HepG2 (cell line): Measurements from ENCODE around the gene FSD1. TPM values are rescaled to one million over a fixed set of nuclear protein-coding genes. Genes with fewer than 3 reads are reported as not detected.

Experiments
- AGO1 ChIP-seq: fragments of 200-400 bp; formaldehyde crosslinking; IDR thresholded peaks from 2 replicates; pipeline ENCODE4 v1.6.1; 2017; ENCODE audit warnings: mild to moderate bottlenecking, low read depth, low read length, moderate library complexity; ENCODE audit not compliant: poor library complexity, severe bottlenecking
- AGO2 ChIP-seq: fragments of 200-400 bp; formaldehyde crosslinking; optimal IDR thresholded peaks from 2 replicates; pipeline ENCODE3; 2017; ENCODE audit warnings: mild to moderate bottlenecking, low read depth, low read length, moderate library complexity
- CHD4 ChIP-seq: fragments of 200-600 bp; sonication (generic); IDR thresholded peaks from 2 replicates; pipeline ENCODE4 v1.7.0; 2017; ENCODE audit warnings: mild to moderate bottlenecking, low read length, borderline replicate concordance
- FOSL2 ChIP-seq: sonication (generic); formaldehyde crosslinking; IDR thresholded peaks from 2 replicates; pipeline ENCODE4 v1.4.0; 2020; ENCODE audit warnings: missing genetic modification reagents
- JUN ChIP-seq: sonication (generic); formaldehyde crosslinking; IDR thresholded peaks from 2 replicates; pipeline ENCODE4 v1.4.0; 2020; ENCODE audit warnings: mild to moderate bottlenecking, missing genetic modification reagents
- POLR2G ChIP-seq: fragments of 200-400 bp; formaldehyde crosslinking; IDR thresholded peaks from 2 replicates; pipeline ENCODE4 v1.6.1; 2018; ENCODE audit warnings: mild to moderate bottlenecking, low read depth, low read length, moderate library complexity
- RFXAP ChIP-seq: sonication (generic); formaldehyde crosslinking; IDR thresholded peaks from 2 replicates; pipeline ENCODE4 v1.4.0; 2020; ENCODE audit warnings: missing genetic modification reagents, borderline replicate concordance
- SETDB1 ChIP-seq: sonication (generic); formaldehyde crosslinking; IDR thresholded peaks from 2 replicates; pipeline ENCODE4 v1.5.1; 2020; ENCODE audit warnings: missing genetic modification reagents, mild to moderate bottlenecking, borderline replicate concordance
- ZFP36 ChIP-seq: fragments of 150-350 bp; IDR thresholded peaks from 2 replicates; pipeline ENCODE4 v1.6.1; 2018; ENCODE audit warnings: borderline replicate concordance, low read length, low read depth; ENCODE audit not compliant: partially characterized antibody
- ZNF446 ChIP-seq: sonication (generic); formaldehyde crosslinking; IDR thresholded peaks from 2 replicates; pipeline ENCODE4 v1.5.0; 2020; ENCODE audit warnings: mild to moderate bottlenecking, missing genetic modification reagents
- ZNF678 ChIP-seq: sonication (generic); formaldehyde crosslinking; IDR thresholded peaks from 2 replicates; pipeline ENCODE4 v1.4.0; 2020; ENCODE audit warnings: mild to moderate bottlenecking, missing genetic modification reagents
- ZUFSP ChIP-seq: sonication (generic); formaldehyde crosslinking; IDR thresholded peaks from 2 replicates; pipeline ENCODE4 v1.9.0; 2021; ENCODE audit warnings: missing genetic modification reagents, mild to moderate bottlenecking, borderline replicate concordance
- polyA plus RNA-seq, 8 experiments: library from polyadenylated mRNA; depleted of rRNA in 3 of 8; stranded (reverse) in 7 of 8; unstranded in 1 of 8; fragments of >200 nt; fragmentation: Illumina TruSeq in 4 of 8; extraction: Trizol in 4 of 8; gene quantifications; 2 replicates each; pipeline versions ENCODE4 v1.2.1 to v1.2.3, GENCODE V29; 2011 to 2016; ENCODE audit warnings: low read depth in 4 of 8, missing spikeins in 1 of 8, mixed read lengths in 1 of 8; ENCODE audit not compliant: insufficient read depth in 1 of 8
- total RNA-seq, 5 experiments: library from RNA; depleted of rRNA; stranded (reverse); fragments of >200 nt; fragmentation: Illumina TruSeq; extraction: Trizol; gene quantifications; 2 replicates each; pipeline ENCODE4 v1.2.3, GENCODE V29; 2016; ENCODE audit warnings: low read depth in 1 of 5
- TF ChIP-seq, protein P1 (sequence below): sonication (generic); formaldehyde crosslinking; IDR thresholded peaks from one replicate; pipeline ENCODE4 v1.5.1; 2020; ENCODE audit warnings: mild to moderate bottlenecking, missing genetic modification reagents; ENCODE audit errors: not compliant biosample characterization
- TF ChIP-seq, protein P2 (sequence below): sonication (generic); formaldehyde crosslinking; IDR thresholded peaks from 2 replicates; pipeline ENCODE4 v1.8.1; 2023; ENCODE audit warnings: missing genetic modification reagents, mild to moderate bottlenecking, borderline replicate concordance
- TF ChIP-seq, protein P3 (sequence below): sonication (generic); formaldehyde crosslinking; IDR thresholded peaks from 2 replicates; pipeline ENCODE4 v1.5.1; 2020; ENCODE audit warnings: mild to moderate bottlenecking, missing genetic modification reagents, moderate library complexity

The FSD1 gene
- total and polyA plus RNA-seq, 2 of the 13 experiments (the other 11 are each of a cell fraction or from before 2014, with no cell fraction given): 0.29 to 0.66 TPM

GRCh38 chr19:4360641-4361151 is 56.3 kb downstream of the FSD1 start (continued):
- TF ChIP-seq, protein P1, sequence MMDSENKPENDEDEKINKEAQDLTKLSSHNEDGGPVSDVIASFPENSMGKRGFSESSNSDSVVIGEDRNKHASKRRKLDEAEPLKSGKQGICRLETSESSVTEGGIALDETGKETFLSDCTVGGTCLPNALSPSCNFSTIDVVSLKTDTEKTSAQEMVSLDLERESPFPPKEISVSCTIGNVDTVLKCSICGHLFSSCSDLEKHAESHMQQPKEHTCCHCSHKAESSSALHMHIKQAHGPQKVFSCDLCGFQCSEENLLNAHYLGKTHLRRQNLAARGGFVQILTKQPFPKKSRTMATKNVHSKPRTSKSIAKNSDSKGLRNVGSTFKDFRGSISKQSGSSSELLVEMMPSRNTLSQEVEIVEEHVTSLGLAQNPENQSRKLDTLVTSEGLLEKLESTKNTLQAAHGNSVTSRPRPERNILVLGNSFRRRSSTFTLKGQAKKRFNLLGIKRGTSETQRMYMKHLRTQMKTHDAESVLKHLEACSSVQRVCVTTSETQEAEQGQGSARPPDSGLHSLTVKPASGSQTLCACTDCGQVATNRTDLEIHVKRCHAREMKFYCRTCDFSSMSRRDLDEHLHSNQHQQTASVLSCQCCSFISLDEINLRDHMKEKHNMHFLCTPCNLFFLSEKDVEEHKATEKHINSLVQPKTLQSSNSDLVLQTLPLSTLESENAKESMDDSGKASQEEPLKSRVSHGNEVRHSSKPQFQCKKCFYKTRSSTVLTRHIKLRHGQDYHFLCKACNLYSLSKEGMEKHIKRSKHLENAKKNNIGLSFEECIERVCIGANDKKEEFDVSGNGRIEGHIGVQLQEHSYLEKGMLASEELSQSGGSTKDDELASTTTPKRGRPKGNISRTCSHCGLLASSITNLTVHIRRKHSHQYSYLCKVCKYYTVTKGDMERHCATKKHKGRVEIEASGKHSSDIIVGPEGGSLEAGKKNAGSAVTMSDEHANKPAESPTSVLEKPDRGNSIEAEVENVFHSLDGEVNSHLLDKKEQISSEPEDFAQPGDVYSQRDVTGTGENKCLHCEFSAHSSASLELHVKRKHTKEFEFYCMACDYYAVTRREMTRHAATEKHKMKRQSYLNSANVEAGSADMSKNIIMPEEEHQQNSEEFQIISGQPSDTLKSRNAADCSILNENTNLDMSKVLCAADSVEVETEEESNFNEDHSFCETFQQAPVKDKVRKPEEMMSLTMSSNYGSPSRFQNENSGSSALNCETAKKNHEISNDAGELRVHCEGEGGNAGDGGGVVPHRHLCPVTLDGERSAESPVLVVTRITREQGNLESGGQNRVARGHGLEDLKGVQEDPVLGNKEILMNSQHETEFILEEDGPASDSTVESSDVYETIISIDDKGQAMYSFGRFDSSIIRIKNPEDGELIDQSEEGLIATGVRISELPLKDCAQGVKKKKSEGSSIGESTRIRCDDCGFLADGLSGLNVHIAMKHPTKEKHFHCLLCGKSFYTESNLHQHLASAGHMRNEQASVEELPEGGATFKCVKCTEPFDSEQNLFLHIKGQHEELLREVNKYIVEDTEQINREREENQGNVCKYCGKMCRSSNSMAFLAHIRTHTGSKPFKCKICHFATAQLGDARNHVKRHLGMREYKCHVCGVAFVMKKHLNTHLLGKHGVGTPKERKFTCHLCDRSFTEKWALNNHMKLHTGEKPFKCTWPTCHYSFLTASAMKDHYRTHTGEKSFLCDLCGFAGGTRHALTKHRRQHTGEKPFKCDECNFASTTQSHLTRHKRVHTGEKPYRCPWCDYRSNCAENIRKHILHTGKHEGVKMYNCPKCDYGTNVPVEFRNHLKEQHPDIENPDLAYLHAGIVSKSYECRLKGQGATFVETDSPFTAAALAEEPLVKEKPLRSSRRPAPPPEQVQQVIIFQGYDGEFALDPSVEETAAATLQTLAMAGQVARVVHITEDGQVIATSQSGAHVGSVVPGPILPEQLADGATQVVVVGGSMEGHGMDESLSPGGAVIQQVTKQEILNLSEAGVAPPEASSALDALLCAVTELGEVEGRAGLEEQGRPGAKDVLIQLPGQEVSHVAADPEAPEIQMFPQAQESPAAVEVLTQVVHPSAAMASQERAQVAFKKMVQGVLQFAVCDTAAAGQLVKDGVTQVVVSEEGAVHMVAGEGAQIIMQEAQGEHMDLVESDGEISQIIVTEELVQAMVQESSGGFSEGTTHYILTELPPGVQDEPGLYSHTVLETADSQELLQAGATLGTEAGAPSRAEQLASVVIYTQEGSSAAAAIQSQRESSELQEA (CRISPR knock-in tag): no peak
- TF ChIP-seq ZUFSP (no peak), ZNF678 (no peak), ZFP36 (no peak), ZNF446 (CRISPR knock-in tag) (no peak), SETDB1 (CRISPR knock-in tag) (no peak), RFXAP (CRISPR knock-in tag) (no peak), AGO1 (peak; percentile 87), CHD4 (no peak), AGO2 (peak; percentile 61), POLR2G (0 out of 2 replicates have a peak, but pooled peaks have one; percentile 0), JUN (CRISPR knock-in tag) (no peak), FOSL2 (CRISPR knock-in tag) (no peak)
- TF ChIP-seq, protein P2, sequence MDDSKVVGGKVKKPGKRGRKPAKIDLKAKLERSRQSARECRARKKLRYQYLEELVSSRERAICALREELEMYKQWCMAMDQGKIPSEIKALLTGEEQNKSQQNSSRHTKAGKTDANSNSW (CRISPR knock-in tag): no peak
- TF ChIP-seq, protein P3, sequence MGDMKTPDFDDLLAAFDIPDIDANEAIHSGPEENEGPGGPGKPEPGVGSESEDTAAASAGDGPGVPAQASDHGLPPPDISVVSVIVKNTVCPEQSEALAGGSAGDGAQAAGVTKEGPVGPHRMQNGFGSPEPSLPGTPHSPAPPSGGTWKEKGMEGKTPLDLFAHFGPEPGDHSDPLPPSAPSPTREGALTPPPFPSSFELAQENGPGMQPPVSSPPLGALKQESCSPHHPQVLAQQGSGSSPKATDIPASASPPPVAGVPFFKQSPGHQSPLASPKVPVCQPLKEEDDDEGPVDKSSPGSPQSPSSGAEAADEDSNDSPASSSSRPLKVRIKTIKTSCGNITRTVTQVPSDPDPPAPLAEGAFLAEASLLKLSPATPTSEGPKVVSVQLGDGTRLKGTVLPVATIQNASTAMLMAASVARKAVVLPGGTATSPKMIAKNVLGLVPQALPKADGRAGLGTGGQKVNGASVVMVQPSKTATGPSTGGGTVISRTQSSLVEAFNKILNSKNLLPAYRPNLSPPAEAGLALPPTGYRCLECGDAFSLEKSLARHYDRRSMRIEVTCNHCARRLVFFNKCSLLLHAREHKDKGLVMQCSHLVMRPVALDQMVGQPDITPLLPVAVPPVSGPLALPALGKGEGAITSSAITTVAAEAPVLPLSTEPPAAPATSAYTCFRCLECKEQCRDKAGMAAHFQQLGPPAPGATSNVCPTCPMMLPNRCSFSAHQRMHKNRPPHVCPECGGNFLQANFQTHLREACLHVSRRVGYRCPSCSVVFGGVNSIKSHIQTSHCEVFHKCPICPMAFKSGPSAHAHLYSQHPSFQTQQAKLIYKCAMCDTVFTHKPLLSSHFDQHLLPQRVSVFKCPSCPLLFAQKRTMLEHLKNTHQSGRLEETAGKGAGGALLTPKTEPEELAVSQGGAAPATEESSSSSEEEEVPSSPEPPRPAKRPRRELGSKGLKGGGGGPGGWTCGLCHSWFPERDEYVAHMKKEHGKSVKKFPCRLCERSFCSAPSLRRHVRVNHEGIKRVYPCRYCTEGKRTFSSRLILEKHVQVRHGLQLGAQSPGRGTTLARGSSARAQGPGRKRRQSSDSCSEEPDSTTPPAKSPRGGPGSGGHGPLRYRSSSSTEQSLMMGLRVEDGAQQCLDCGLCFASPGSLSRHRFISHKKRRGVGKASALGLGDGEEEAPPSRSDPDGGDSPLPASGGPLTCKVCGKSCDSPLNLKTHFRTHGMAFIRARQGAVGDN: peak; percentile 27; the same call in 1 of the 2 replicates
